Activated CD4-positive, alpha-beta memory T cell treated with anti-CD3 and anti-CD28 coated beads, Interleukin-2, amount 10 ng/mL, durations not matched to agents 7 days and 5 days (primary cell): ENCODE results near the gene FCSK. TPM values are rescaled to one million over a fixed set of nuclear protein-coding genes. Genes with fewer than 3 reads are reported as not detected.
"Not testable (repeated sequence)": the region's sequence is repeated elsewhere in the genome, so short reads cannot be mapped to it uniquely, and the experiment has no call there.

ENCODE experiments used
- CTCF ChIA-PET: fragments of 350-600 bp; sonication (Branson Sonifier 250); formaldehyde crosslinking; loops from one replicate; lab custom pipeline; 2021; ENCODE audit warnings: antibody characterized with exemption, inconsistent platforms; lab: Charles Lee
- POLR2A ChIA-PET: fragments of 350-600 bp; sonication (Branson Sonifier 250); formaldehyde crosslinking; loops from one replicate; lab custom pipeline; 2021; ENCODE audit warnings: antibody characterized with exemption; lab: Charles Lee
- DNase-seq: peaks from one replicate; pipeline ENCODE4 v3.0.0-alpha.2; 2020
- H3K27ac Mint-ChIP-seq: one replicate; pipeline ENCODE4 v1.8.0; 2021; ENCODE audit warnings: mild to moderate bottlenecking, mixed read lengths
- H3K27me3 Mint-ChIP-seq: one replicate; pipeline ENCODE4 v1.8.0; 2021; ENCODE audit warnings: mixed read lengths
- H3K36me3 Mint-ChIP-seq: one replicate; pipeline ENCODE4 v1.8.0; 2021; ENCODE audit warnings: low read depth, mixed read lengths
- H3K4me1 Mint-ChIP-seq: one replicate; pipeline ENCODE4 v1.8.0; 2021; ENCODE audit warnings: mixed read lengths
- H3K4me3 Mint-ChIP-seq: one replicate; pipeline ENCODE4 v1.8.0; 2021; ENCODE audit warnings: mild to moderate bottlenecking, mixed read lengths
- H3K9me3 Mint-ChIP-seq: one replicate; pipeline ENCODE4 v1.8.0; 2021; ENCODE audit warnings: mixed read lengths
- total RNA-seq, 2 experiments: library from RNA; stranded (reverse); gene quantifications; one replicate each; pipeline ENCODE4 v1.2.3, GENCODE V29; 2021

Gene FCSK
- total RNA-seq, 2 experiments from 2014 or later = 17.3 to 17.4 TPM

DNA sequence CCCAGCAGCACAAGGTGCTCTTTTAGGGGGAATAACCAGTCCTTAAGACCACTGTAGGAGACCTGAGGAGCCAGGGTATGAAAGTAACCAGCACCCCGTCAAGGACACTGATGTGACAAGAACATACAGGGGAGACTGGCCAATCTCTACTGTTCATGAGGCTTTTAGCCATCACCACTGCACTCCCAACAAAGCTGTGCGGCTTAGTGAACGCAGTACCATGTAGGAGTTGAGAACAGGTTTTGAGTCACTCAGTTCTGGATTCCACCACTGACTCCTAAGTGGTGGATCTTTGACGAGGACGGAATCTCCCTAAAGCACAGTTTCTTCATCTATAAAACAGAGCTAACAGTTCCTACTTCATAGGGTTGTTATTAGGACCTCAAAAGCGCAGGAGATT is 42.1 kb downstream of the FCSK start:
- Mint-ChIP-seq H3K4me1 (peaks cover 14% of the 10 kb centered on the region), H3K27me3 (no peaks in the 10 kb centered on the region), H3K9me3 (no peaks in the 10 kb centered on the region), H3K4me3 (no peak overlapping the region), H3K36me3 (peaks cover 57% of the 10 kb centered on the region), H3K27ac (no peak overlapping the region)
- ChIA-PET POLR2A (interaction anchor here (1.1 to 1.7 kb wide), 4 partner anchors 11 to 150 kb away, joined by 3 to 7 read pairs (median 4); partner anchors contain the start of gene DDX19A), CTCF (interaction anchor here (0.6 to 1.5 kb wide), 5 partner anchors 13 to 876 kb away, joined by 3 to 6 read pairs (median 3); no protein-coding TSS in a partner anchor)
- DNase-seq = no peak

- peaks cover 9% of the 10 kb centered on the region for H3K4me1 Mint-ChIP-seq
- POLR2A ChIA-PET = interaction anchor here (1.0 to 1.7 kb wide), 7 partner anchors 9 to 128 kb away, joined by 3 to 30 read pairs (median 6); partner anchors contain the start of genes COG4 and SF3B3
- no peaks in the 10 kb centered on the region for H3K27me3 Mint-ChIP-seq
- peaks cover 49% of the 10 kb centered on the region for H3K36me3 Mint-ChIP-seq
- H3K9me3 Mint-ChIP-seq = no peaks in the 10 kb centered on the region
- H3K4me3 Mint-ChIP-seq = no peak overlapping the region
- peak overlapping the region; percentile 66 for H3K27ac Mint-ChIP-seq
- no peak for DNase-seq
- CTCF ChIA-PET = interaction anchor here (0.8 to 2.1 kb wide), 22 partner anchors 8 to 263 kb away, joined by 3 to 25 read pairs (median 4); partner anchors contain the start of genes COG4 and SF3B3
Observed at GRCh38 chr16:70508752-70509151, 54.4 kb downstream of the FCSK start.

DNA sequence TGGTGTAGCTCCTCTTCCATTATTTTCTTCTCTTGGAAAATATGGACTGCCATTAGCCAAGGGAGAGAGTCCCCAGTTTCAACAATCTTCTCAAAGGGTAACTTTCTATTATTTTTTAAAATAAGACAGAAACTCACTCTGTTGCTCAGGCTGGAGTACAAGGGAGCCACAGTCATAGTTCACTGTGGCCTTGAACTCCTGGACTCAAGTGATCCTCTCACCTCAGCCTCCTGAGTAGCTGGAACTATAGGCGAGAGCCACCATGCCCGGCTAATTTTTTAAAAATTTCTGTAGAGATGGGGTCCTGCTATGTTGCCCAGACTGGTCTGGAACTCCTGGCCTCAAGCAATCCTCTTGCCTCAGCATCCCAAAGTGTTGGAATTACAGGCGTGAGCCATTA is 55.8 kb downstream of the FCSK start:
- ChIA-PET POLR2A (interaction anchor here (1.5 kb wide), 1 partner anchor 15 kb away, joined by 4 read pairs; no protein-coding TSS in a partner anchor), CTCF (interaction anchor here (1.5 to 2.1 kb wide), 3 partner anchors 9 to 15 kb away, joined by 3 to 25 read pairs (median 15); no protein-coding TSS in a partner anchor)
- DNase-seq = no peak
- Mint-ChIP-seq H3K4me1 (peaks cover 9% of the 10 kb centered on the region), H3K27ac (peak overlapping the region; percentile 48), H3K27me3 (no peaks in the 10 kb centered on the region), H3K9me3 (no peaks in the 10 kb centered on the region), H3K36me3 (peaks cover 50% of the 10 kb centered on the region), H3K4me3 (no peak overlapping the region)

GRCh38 chr16:70511833-70512232 is 57.4 kb downstream of the FCSK start:
- H3K27ac Mint-ChIP-seq = no peak overlapping the region
- POLR2A ChIA-PET = interaction anchor here (1.5 kb wide), 1 partner anchor 13 kb away, joined by 4 read pairs; no protein-coding TSS in a partner anchor
- CTCF ChIA-PET = interaction anchor here (0.7 kb wide), 1 partner anchor 123 kb away, joined by 3 read pairs; no protein-coding TSS in a partner anchor
- no peaks in the 10 kb centered on the region for H3K9me3 Mint-ChIP-seq
- peaks cover 9% of the 10 kb centered on the region for H3K4me1 Mint-ChIP-seq
- peaks cover 57% of the 10 kb centered on the region for H3K36me3 Mint-ChIP-seq
- DNase-seq = no peak
- H3K27me3 Mint-ChIP-seq = no peaks in the 10 kb centered on the region
- H3K4me3 Mint-ChIP-seq = no peak overlapping the region

GRCh38 chr16:70512456-70512855 is 58.1 kb downstream of the FCSK start:
- Mint-ChIP-seq H3K4me3 (no peak overlapping the region), H3K27me3 (no peaks in the 10 kb centered on the region), H3K9me3 (no peaks in the 10 kb centered on the region), H3K27ac (no peak overlapping the region), H3K36me3 (peaks cover 58% of the 10 kb centered on the region), H3K4me1 (peaks cover 9% of the 10 kb centered on the region)
- ChIA-PET CTCF (no interaction called here), POLR2A (interaction anchor here (1.9 kb wide), 1 partner anchor 10 kb away, joined by 10 read pairs; the partner anchor contains the start of gene COG4)
- no peak for DNase-seq

- H3K4me1 Mint-ChIP-seq = peaks cover 31% of the 10 kb centered on the region
- peaks cover 61% of the 10 kb centered on the region for H3K36me3 Mint-ChIP-seq
- no peaks in the 10 kb centered on the region for H3K27me3 Mint-ChIP-seq
- H3K9me3 Mint-ChIP-seq = no peaks in the 10 kb centered on the region
- DNase-seq = peak; percentile 38
- peak overlapping the region; percentile 95 for H3K27ac Mint-ChIP-seq
- ChIA-PET POLR2A (interaction anchor here (0.5 to 5.2 kb wide), 10 partner anchors 12 to 222 kb away, joined by 3 to 82 read pairs (median 6); partner anchors contain the start of gene DDX19A), CTCF (interaction anchor here (0.7 to 1.5 kb wide), 4 partner anchors 12 to 142 kb away, joined by 5 to 6 read pairs (median 5); no protein-coding TSS in a partner anchor)
- peak overlapping the region; percentile 93 for H3K4me3 Mint-ChIP-seq
Observed at GRCh38 chr16:70520612-70521297, 66.4 kb downstream of the FCSK start.

DNA sequence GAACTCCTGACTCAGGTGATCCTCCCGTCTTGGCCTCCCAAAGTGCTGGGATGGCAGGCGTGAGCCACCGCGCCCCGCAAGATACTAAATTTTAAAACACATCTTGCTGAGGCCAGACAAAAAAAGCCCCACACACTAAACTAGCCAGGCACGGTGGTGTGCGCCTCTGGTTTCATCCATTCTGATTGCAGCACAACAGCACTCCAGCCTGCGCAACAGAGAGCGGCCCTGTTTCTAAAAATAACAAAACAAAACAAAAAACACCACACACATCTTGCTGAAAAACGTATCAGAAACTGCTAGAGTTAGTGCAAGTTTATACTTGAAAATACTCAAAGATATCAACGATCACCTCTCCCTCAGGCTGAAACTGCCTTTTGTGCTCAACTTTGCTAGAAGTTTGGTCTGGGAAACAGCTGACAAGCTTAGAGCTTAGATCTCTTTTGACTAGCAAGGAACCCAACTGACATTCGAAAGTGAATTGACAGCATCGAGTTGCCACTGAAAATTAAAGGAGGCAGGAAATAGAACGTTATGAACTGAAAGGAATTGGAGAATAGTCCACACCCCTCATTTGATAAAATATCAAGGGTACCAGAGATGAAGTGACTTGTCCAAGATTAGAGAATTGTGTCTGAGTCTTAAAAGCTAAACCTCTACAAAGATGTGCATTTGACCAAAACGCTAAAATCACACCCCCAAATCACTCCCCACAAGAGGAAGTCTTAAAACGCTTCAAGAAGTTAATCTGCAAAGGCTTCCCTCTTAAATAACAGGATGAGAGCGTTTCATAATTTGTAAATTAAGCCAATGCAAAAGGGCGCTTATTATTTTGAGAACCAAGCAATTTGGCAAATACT is 68.1 kb downstream of the FCSK start:
- Mint-ChIP-seq H3K4me3 (peak overlapping the region; percentile 93), H3K9me3 (no peaks in the 10 kb centered on the region), H3K27me3 (no peaks in the 10 kb centered on the region), H3K4me1 (peaks cover 44% of the 10 kb centered on the region), H3K27ac (peak overlapping the region; percentile 95), H3K36me3 (peaks cover 66% of the 10 kb centered on the region)
- peak; percentile 25 for DNase-seq
- ChIA-PET CTCF (interaction anchor here (0.7 to 1.5 kb wide), 5 partner anchors 14 to 224 kb away, joined by 3 to 5 read pairs (median 3); partner anchors contain the start of gene DDX19B), POLR2A (interaction anchor here (0.7 to 5.2 kb wide), 22 partner anchors 9 to 271 kb away, joined by 3 to 82 read pairs (median 5); partner anchors contain the start of genes AARS1, DDX19A, EXOSC6 and FCSK)

DNA sequence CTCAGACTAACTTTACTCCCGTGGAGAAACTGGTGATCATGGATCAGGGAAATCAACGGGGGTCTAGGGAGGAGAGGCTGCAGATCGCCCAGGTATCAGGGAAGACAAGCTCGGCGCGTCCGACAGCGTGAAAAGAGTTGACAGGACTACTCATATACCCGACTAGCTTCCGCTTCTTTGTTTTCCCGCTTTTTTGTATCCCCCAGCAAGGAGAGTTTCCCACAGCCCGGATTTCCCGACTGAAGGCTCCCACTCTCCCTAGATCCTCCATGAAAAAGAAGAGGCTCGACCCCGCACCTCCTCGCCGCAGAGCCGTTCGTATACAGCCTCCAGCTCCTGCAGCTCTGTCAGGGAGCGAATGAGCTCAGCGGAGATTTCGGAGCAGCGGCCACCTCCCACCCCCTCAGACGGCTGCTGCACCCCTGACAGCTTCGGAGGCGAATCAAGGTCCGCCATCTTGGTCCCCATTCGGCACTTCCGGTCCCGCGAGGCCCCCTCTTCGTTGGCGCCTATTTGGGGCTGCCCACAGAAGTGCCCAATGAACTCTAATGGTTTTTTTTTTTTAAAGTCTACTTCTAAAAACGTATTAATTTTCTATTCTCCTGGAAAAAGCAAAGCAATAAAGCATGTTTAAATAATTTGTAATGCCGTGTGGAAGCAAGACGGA is 68.8 kb downstream of the FCSK start, which contains the start of gene COG4:
Gene COG4, minus strand, starts transcription at position 479 of the 667 bp plus-strand sequence. Its CDS starts 11 bp downstream, at position 468.
- Mint-ChIP-seq H3K9me3 (no peaks in the 10 kb centered on the region), H3K36me3 (peaks cover 61% of the 10 kb centered on the region), H3K4me3 (peak within 1 kb of the TSS; percentile 93), H3K4me1 (peaks cover 45% of the 10 kb centered on the region), H3K27me3 (no peaks in the 10 kb centered on the region), H3K27ac (peak within 1 kb of the TSS; percentile 95)
- ChIA-PET CTCF (interaction anchor here (0.6 to 1.5 kb wide), 5 partner anchors 14 to 1322 kb away, joined by 3 to 5 read pairs (median 4); partner anchors contain the start of gene DDX19B), POLR2A (interaction anchor here (0.7 to 5.2 kb wide), 19 partner anchors 9 to 272 kb away, joined by 3 to 82 read pairs (median 7); partner anchors contain the start of genes AARS1, DDX19A, EXOSC6 and FCSK)
- peak; percentile 92 for DNase-seq

GRCh38 chr16:70523743-70524398 is 69.5 kb downstream of the FCSK start, which contains the start of gene SF3B3:
Gene SF3B3 (plus strand): TSS chr16:70523816. CDS start chr16:70526657, 2,841 bp downstream.
- Mint-ChIP-seq H3K27me3 (no peaks in the 10 kb centered on the region), H3K9me3 (no peaks in the 10 kb centered on the region), H3K4me1 (peaks cover 51% of the 10 kb centered on the region), H3K27ac (peak within 1 kb of the TSS; percentile 95), H3K36me3 (peaks cover 67% of the 10 kb centered on the region), H3K4me3 (peak within 1 kb of the TSS; percentile 93)
- DNase-seq = peak; percentile 78
- ChIA-PET CTCF (interaction anchor here (0.6 to 2.9 kb wide), 6 partner anchors 11 to 1321 kb away, joined by 3 to 25 read pairs (median 5); no protein-coding TSS in a partner anchor), POLR2A (interaction anchor here (1.0 to 5.2 kb wide), 20 partner anchors 13 to 273 kb away, joined by 3 to 82 read pairs (median 6); partner anchors contain the start of genes AARS1, DDX19A, EXOSC6 and ST3GAL2)

DNA sequence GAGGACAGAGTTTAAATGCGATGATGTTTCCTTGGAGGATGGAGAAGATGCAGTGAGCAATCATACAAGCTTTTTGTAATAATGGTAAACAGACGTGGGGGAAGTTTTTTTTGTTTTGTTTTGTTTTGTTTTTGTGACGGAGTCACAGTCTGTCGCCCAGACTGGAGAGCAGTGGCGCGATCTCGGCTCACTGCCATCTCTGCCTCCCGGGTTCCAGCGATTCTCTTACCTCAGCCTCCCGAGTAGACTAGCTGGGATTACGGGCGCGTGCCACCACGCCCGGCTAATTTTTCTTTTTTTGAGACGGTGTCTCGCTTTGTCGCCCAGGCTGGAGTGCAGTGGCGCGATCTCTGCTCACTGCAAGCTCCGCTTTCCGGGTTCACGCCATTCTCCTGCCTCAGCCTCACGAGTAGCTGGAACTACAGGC is 70.0 kb downstream of the FCSK start:
- not testable (repeated sequence) for H3K9me3 Mint-ChIP-seq, H3K27me3 Mint-ChIP-seq
- Mint-ChIP-seq H3K36me3 (peaks cover 70% of the 10 kb centered on the region), H3K27ac (peak overlapping the region; percentile 95), H3K4me1 (peaks cover 55% of the 10 kb centered on the region), H3K4me3 (peak overlapping the region; percentile 93)
- ChIA-PET CTCF (interaction anchor here (0.6 to 2.9 kb wide), 6 partner anchors 8 to 231 kb away, joined by 3 to 25 read pairs (median 6); no protein-coding TSS in a partner anchor), POLR2A (interaction anchor here (0.8 to 5.2 kb wide), 19 partner anchors 9 to 1360 kb away, joined by 3 to 82 read pairs (median 5); partner anchors contain the start of genes AARS1, DDX19A, EXOSC6 and FCSK)
- DNase-seq = peak; percentile 39
